Measurements from ENCODE around the gene TMEM19.

The TMEM19 gene

GRCh38 chr12:71719647-71720370 lies 33.9 kb downstream of the TMEM19 start:
- DNase-seq, result no peak

GRCh38 chr12:71721783-71722505 lies 36.1 kb downstream of the TMEM19 start:
- DNase-seq, result no peak

GRCh38 chr12:71725011-71725410 lies 39.1 kb downstream of the TMEM19 start:
- no peak for DNase-seq

- no peak for DNase-seq
These were observed 40.7 kb downstream of the TMEM19 start for GRCh38 chr12:71726548-71726947.

GRCh38 chr12:71727958-71728357 lies 42.1 kb downstream of the TMEM19 start:
- no peak for DNase-seq

GRCh38 chr12:71730936-71731335 lies 45.1 kb downstream of the TMEM19 start:
- no peak for DNase-seq

- DNase-seq, result no peak
These were observed 45.8 kb downstream of the TMEM19 start for GRCh38 chr12:71731439-71732356.

GRCh38 chr12:71732357-71732712 lies 46.5 kb downstream of the TMEM19 start:
- no peak for DNase-seq

- DNase-seq, result no peak
These were observed 51.3 kb downstream of the TMEM19 start for GRCh38 chr12:71737197-71737596.

GRCh38 chr12:71742998-71743397 lies 57.1 kb downstream of the TMEM19 start:
- DNase-seq, result no peak

GRCh38 chr12:71744522-71745300 lies 58.8 kb downstream of the TMEM19 start:
- no peak for DNase-seq

- DNase-seq, result peak; percentile 21
These were observed 61.2 kb downstream of the TMEM19 start for GRCh38 chr12:71746974-71747611.

- no peak for DNase-seq
These were observed 62.4 kb downstream of the TMEM19 start for GRCh38 chr12:71748081-71748850.

- DNase-seq, result no peak
These were observed 63.8 kb downstream of the TMEM19 start for GRCh38 chr12:71749666-71750065.

- DNase-seq, result no peak
These were observed 67.0 kb downstream of the TMEM19 start for GRCh38 chr12:71752891-71753290.
